SK-N-SH treated with all-trans-retinoic acid at 6 μM for 48 hours (cell line): ENCODE results near the gene ARHGEF40.

ENCODE experiments used
- ATAC-seq: fragments of 200-7000 bp; cut with Tn5 transposase; 3 replicates; pipeline ENCODE4 v1.9.1; 2020; ENCODE audit warnings: mild to moderate bottlenecking, moderate library complexity
- ARNTL ChIP-seq: fragments of 450-650 bp; formaldehyde crosslinking; IDR thresholded peaks from 2 replicates; pipeline ENCODE4 v1.5.0; 2020; ENCODE audit warnings: low read depth, mild to moderate bottlenecking, moderate library complexity, borderline replicate concordance
- BACH2 ChIP-seq: fragments of 250-450 bp; sonication (Bioruptor Pico); IDR thresholded peaks from 2 replicates; pipeline ENCODE4 v1.9.0; 2021; ENCODE audit warnings: mild to moderate bottlenecking, borderline replicate concordance
- CREB5 ChIP-seq: fragments of 250-450 bp; sonication (Bioruptor Pico); IDR thresholded peaks from 2 replicates; pipeline ENCODE4 v1.5.1; 2020; ENCODE audit warnings: low read depth, mild to moderate bottlenecking, moderate library complexity
- CSDC2 ChIP-seq: fragments of 250-450 bp; sonication (Bioruptor Pico); IDR thresholded peaks from 2 replicates; pipeline ENCODE4 v1.5.0; 2020; ENCODE audit warnings: mild to moderate bottlenecking, moderate library complexity
- CSRNP3 ChIP-seq: fragments of 250-450 bp; sonication (Bioruptor Pico); IDR thresholded peaks from 2 replicates; pipeline ENCODE4 v1.5.1; 2021; ENCODE audit warnings: mild to moderate bottlenecking, moderate library complexity
- ESRRG ChIP-seq: fragments of 250-450 bp; sonication (Bioruptor Pico); IDR thresholded peaks from 2 replicates; pipeline ENCODE4 v1.6.1; 2021; ENCODE audit warnings: mild to moderate bottlenecking
- GLIS3 ChIP-seq: fragments of 250-450 bp; sonication (Bioruptor Pico); IDR thresholded peaks from 2 replicates; pipeline ENCODE4 v1.5.0; 2020; ENCODE audit warnings: mild to moderate bottlenecking, moderate library complexity
- ISL1 ChIP-seq: fragments of 250-450 bp; sonication (Bioruptor Pico); IDR thresholded peaks from 2 replicates; pipeline ENCODE4 v2.1.2; 2022; ENCODE audit warnings: mild to moderate bottlenecking, moderate library complexity
- OSR1 ChIP-seq: fragments of 250-450 bp; sonication (Bioruptor Pico); IDR thresholded peaks from 2 replicates; pipeline ENCODE4 v1.8.0; 2022; ENCODE audit warnings: moderate library complexity, mild to moderate bottlenecking, inconsistent platforms
- PATZ1 ChIP-seq: fragments of 250-450 bp; sonication (Bioruptor Pico); IDR thresholded peaks from 2 replicates; pipeline ENCODE4 v1.8.0; 2020; ENCODE audit warnings: mild to moderate bottlenecking, moderate library complexity, borderline replicate concordance
- POU6F1 ChIP-seq: fragments of 250-450 bp; sonication (Bioruptor Pico); IDR thresholded peaks from 2 replicates; pipeline ENCODE4 v1.8.0; 2021; ENCODE audit warnings: low read depth, mild to moderate bottlenecking, moderate library complexity, borderline replicate concordance
- RARB ChIP-seq: fragments of 250-450 bp; sonication (Bioruptor Pico); IDR thresholded peaks from 2 replicates; pipeline ENCODE4 v1.8.0; 2021; ENCODE audit warnings: mild to moderate bottlenecking, moderate library complexity
- SNAI2 ChIP-seq: fragments of 250-450 bp; sonication (Bioruptor Pico); IDR thresholded peaks from 2 replicates; pipeline ENCODE4 v1.5.0; 2020; ENCODE audit warnings: mild to moderate bottlenecking, moderate library complexity
- TCF4 ChIP-seq: fragments of 250-450 bp; sonication (Bioruptor Pico); IDR thresholded peaks from 2 replicates; pipeline ENCODE4 v1.8.0; 2021; ENCODE audit warnings: mild to moderate bottlenecking, moderate library complexity, borderline replicate concordance
- TOX ChIP-seq: fragments of 250-450 bp; sonication (Bioruptor Pico); IDR thresholded peaks from 2 replicates; pipeline ENCODE4 v1.8.0; 2021; ENCODE audit warnings: mild to moderate bottlenecking, moderate library complexity, borderline replicate concordance
- ZC3H10 ChIP-seq: fragments of 250-450 bp; sonication (Bioruptor Pico); IDR thresholded peaks from 2 replicates; pipeline ENCODE4 v1.5.1; 2021; ENCODE audit warnings: mild to moderate bottlenecking, moderate library complexity
- ZFP3 ChIP-seq: fragments of 250-450 bp; sonication (Bioruptor Pico); IDR thresholded peaks from 2 replicates; pipeline ENCODE4 v1.5.0; 2020; ENCODE audit warnings: mild to moderate bottlenecking, moderate library complexity
- ZNF565 ChIP-seq: fragments of 450-650 bp; formaldehyde crosslinking; conservative IDR thresholded peaks from 2 replicates; pipeline ENCODE4 v1.5.0; 2020; ENCODE audit warnings: low read depth, mild to moderate bottlenecking, moderate library complexity
- ZNF70 ChIP-seq: fragments of 450-650 bp; formaldehyde crosslinking; IDR thresholded peaks from 2 replicates; pipeline ENCODE4 v1.5.0; 2020; ENCODE audit warnings: mild to moderate bottlenecking, moderate library complexity

ARHGEF40 gene

GRCh38 chr14:21057803-21058675, 12.1 kb upstream of the ARHGEF40 start, which contains the start of gene RNASE8:
Gene RNASE8 (plus strand): TSS chr14:21057822. CDS start chr14:21057893, 71 bp downstream.
- no peak for TF ChIP-seq SNAI2 (CRISPR knock-in tag)
- no peak for TF ChIP-seq CSRNP3
- no peak for TF ChIP-seq ARNTL
- TF ChIP-seq ESRRG (CRISPR knock-in tag) = no peak
- no peak for TF ChIP-seq TCF4 (CRISPR knock-in tag)
- TF ChIP-seq POU6F1 (CRISPR knock-in tag) = no peak
- TF ChIP-seq CSDC2 (CRISPR knock-in tag) = no peak
- no peak for TF ChIP-seq ISL1 (CRISPR knock-in tag)
- TF ChIP-seq BACH2 (CRISPR knock-in tag) = no peak
- ATAC-seq = no peak

GRCh38 chr14:21058903-21059302, 11.2 kb upstream of the ARHGEF40 start:
- no peak for ATAC-seq

More at GRCh38 chr14:21058903-21059302, 11.2 kb upstream of the ARHGEF40 start:
- TF ChIP-seq ZC3H10 (CRISPR knock-in tag) = no peak
- no peak for TF ChIP-seq CREB5 (CRISPR knock-in tag)
- TF ChIP-seq TOX = no peak
- no peak for TF ChIP-seq ZNF70 (CRISPR knock-in tag)
- no peak for TF ChIP-seq SNAI2 (CRISPR knock-in tag)
- no peak for TF ChIP-seq GLIS3 (CRISPR knock-in tag)
- TF ChIP-seq OSR1 (CRISPR knock-in tag) = no peak
- TF ChIP-seq ARNTL = no peak
- no peak for TF ChIP-seq PATZ1 (CRISPR knock-in tag)
- TF ChIP-seq BACH2 (CRISPR knock-in tag) = no peak
- TF ChIP-seq POU6F1 (CRISPR knock-in tag) = no peak
- TF ChIP-seq CSRNP3 = no peak
- TF ChIP-seq ZFP3 (CRISPR knock-in tag) = no peak
- TF ChIP-seq RARB (CRISPR knock-in tag) = no peak
- no peak for TF ChIP-seq CSDC2 (CRISPR knock-in tag)
- no peak for TF ChIP-seq ZNF565 (CRISPR knock-in tag)
- TF ChIP-seq, all 23 proteins: peak for 0
